Neuronal stem cell (in vitro differentiated cells): ENCODE measurements around the gene C17orf100.
A peak's percentile ranks its signal among the peaks of the same experiment; 100 is the strongest.

Experiments used
- DNase-seq: peaks from one replicate; pipeline ENCODE4 v3.0.0-alpha.2; 2013; ENCODE audit warnings: low spot score
- H2AFZ ChIP-seq: one replicate; pipeline ENCODE4 v1.6.1; 2013; ENCODE audit warnings: mild to moderate bottlenecking, low read length, inconsistent platforms
- H2AK5ac ChIP-seq: 2 replicates; pipeline ENCODE4 v1.6.1; 2013; ENCODE audit warnings: low read depth, mild to moderate bottlenecking, inconsistent platforms, low read length, moderate library complexity, mixed read lengths
- H2BK120ac ChIP-seq: 2 replicates; pipeline ENCODE4 v1.6.1; 2013; ENCODE audit warnings: low read depth, mild to moderate bottlenecking, inconsistent platforms, low read length, moderate library complexity, mixed read lengths
- H2BK12ac ChIP-seq: one replicate; pipeline ENCODE4 v1.6.1; 2013; ENCODE audit warnings: low read length, inconsistent platforms
- H2BK15ac ChIP-seq: 2 replicates; pipeline ENCODE4 v1.6.1; 2013; ENCODE audit warnings: mild to moderate bottlenecking, low read length, inconsistent platforms, mixed read lengths
- H2BK5ac ChIP-seq: one replicate; pipeline ENCODE4 v1.6.1; 2013; ENCODE audit warnings: inconsistent platforms, mild to moderate bottlenecking, low read length, moderate library complexity
- H3K14ac ChIP-seq: one replicate; pipeline ENCODE4 v1.6.1; 2013; ENCODE audit warnings: low read length, inconsistent platforms
- H3K18ac ChIP-seq: 2 replicates; pipeline ENCODE4 v1.6.1; 2013; ENCODE audit warnings: low read length, inconsistent platforms
- H3K23ac ChIP-seq: 2 replicates; pipeline ENCODE4 v1.6.1; 2013; ENCODE audit warnings: low read depth, mild to moderate bottlenecking, mixed read lengths, low read length, inconsistent platforms; ENCODE audit not compliant: poor library complexity
- H3K27ac ChIP-seq: replicated peaks from 3 replicates; pipeline ENCODE4 v1.5.1; 2013; ENCODE audit warnings: low read length, inconsistent platforms
- H3K27me3 ChIP-seq, 3 experiments: 2 replicates each; pipeline ENCODE4 v1.6.1; 2013; ENCODE audit warnings: low read length in 3 of 3, mild to moderate bottlenecking in 2 of 3, inconsistent platforms in 1 of 3, low read depth in 1 of 3, mixed read lengths in 1 of 3, moderate library complexity in 1 of 3; ENCODE audit not compliant: control insufficient read depth in 3 of 3, insufficient read depth in 3 of 3
- H3K36me3 ChIP-seq, 2 donors: replicated peaks in 1 of 2; 2 replicates each; pipeline ENCODE4 v1.6.1; 2013; ENCODE audit warnings: low read length in 2 of 2; ENCODE audit not compliant: control insufficient read depth in 2 of 2, insufficient read depth in 2 of 2
- H3K4ac ChIP-seq: 2 replicates; pipeline ENCODE4 v1.6.1; 2013; ENCODE audit warnings: inconsistent platforms, mild to moderate bottlenecking, low read length, moderate library complexity
- H3K4me1 ChIP-seq, 2 donors: 1 replicate in 1 of 2; 2 replicates in 1 of 2; pipeline ENCODE4 v1.6.1; 2013; ENCODE audit warnings: low read length in 2 of 2, low read depth in 1 of 2; ENCODE audit not compliant: control insufficient read depth in 2 of 2, insufficient read depth in 1 of 2
- H3K4me2 ChIP-seq: one replicate; pipeline ENCODE4 v1.6.1; 2013; ENCODE audit warnings: mild to moderate bottlenecking, low read length, inconsistent platforms; ENCODE audit not compliant: insufficient read depth, poor library complexity, severe bottlenecking
- H3K4me3 ChIP-seq, 2 donors: 2 replicates each; pipeline ENCODE4 v1.5.1; 2013; ENCODE audit warnings: low read length in 2 of 2, mild to moderate bottlenecking in 2 of 2, inconsistent platforms in 1 of 2, moderate library complexity in 1 of 2
- H3K79me1 ChIP-seq: one replicate; pipeline ENCODE4 v1.6.1; 2013; ENCODE audit warnings: low read depth, mild to moderate bottlenecking, inconsistent platforms, low read length, moderate library complexity
- H3K9ac ChIP-seq: one replicate; pipeline ENCODE4 v1.6.1; 2013; ENCODE audit warnings: mild to moderate bottlenecking, low read depth, low read length, inconsistent platforms; ENCODE audit not compliant: poor library complexity
- H3K9me3 ChIP-seq, 2 donors: replicated peaks in 1 of 2; 2 replicates each; pipeline versions ENCODE3 to v1.6.1; 2013; ENCODE audit warnings: low read length in 2 of 2, mild to moderate bottlenecking in 2 of 2, inconsistent platforms in 1 of 2, low read depth in 1 of 2, mixed read lengths in 1 of 2, moderate library complexity in 1 of 2; ENCODE audit not compliant: control insufficient read depth in 2 of 2, insufficient read depth in 1 of 2
- H4K8ac ChIP-seq: one replicate; pipeline ENCODE4 v1.6.1; 2013; ENCODE audit warnings: low read depth, mild to moderate bottlenecking, inconsistent platforms, low read length, moderate library complexity
- H4K91ac ChIP-seq: one replicate; pipeline ENCODE4 v1.6.1; 2013; ENCODE audit warnings: low read length, low read depth, mild to moderate bottlenecking, inconsistent platforms; ENCODE audit not compliant: poor library complexity
- WGBS, 2 donors: extraction: QIAGEN DNeasy Blood & Tissue Kit; methylation state at CpG; one replicate each; pipeline ENCODE4 v1.1.7; 2013; ENCODE audit warnings: missing lambda C conversion rate in 2 of 2, mixed read lengths in 1 of 2; ENCODE audit not compliant: insufficient read length in 2 of 2, insufficient replicate concordance in 1 of 2; ENCODE audit errors: extremely low coverage in 2 of 2; 5-methylcytosine and 5-hydroxymethylcytosine counted together
- small RNA-seq: library from polyadenylated mRNA; stranded (forward); fragments of <200 nt; extraction: miRNeasy Mini kit (QIAGEN cat#:217004); gene quantifications from one replicate; pipeline ENCODE3, GENCODE V24; 2013; ENCODE audit not compliant: insufficient read depth

The C17orf100 gene

GRCh38 chr17:6700948-6701307 is 49.4 kb downstream of the C17orf100 start:
- Histone ChIP-seq H2BK5ac (no peak overlapping the region), H3K4me2 (no peak overlapping the region), H2BK120ac (no peak overlapping the region), H3K18ac (peak overlapping the region; percentile 58), H3K4ac (no peak overlapping the region), H3K14ac (no peak overlapping the region), H2BK12ac (no peak overlapping the region), H3K4me3 (no peak overlapping the region), H3K4me1 (peaks cover 0 to 2% of the 10 kb centered on the region in 2 donors), H2AFZ (peak overlapping the region; percentile 79), H3K79me1 (no peaks in the 10 kb centered on the region), H4K8ac (no peak overlapping the region), H2BK15ac (no peak overlapping the region), H3K27ac (no peak overlapping the region), H3K9me3 (no peaks in the 10 kb centered on the region), H3K36me3 (no peaks in the 10 kb centered on the region), H3K27me3 (peaks cover 0 to 24% (median 2%) of the 10 kb centered on the region in 3 experiments), H3K9ac (no peak overlapping the region), H2AK5ac (peak overlapping the region; percentile 8), H4K91ac (peak overlapping the region; percentile 77), H3K23ac (no peak overlapping the region)
- WGBS, 2 donors: no CpG with 5 or more reads among the region's 8 CpGs
- DNase-seq: no peak

GRCh38 chr17:6701719-6702118 is 50.2 kb downstream of the C17orf100 start:
- H3K23ac ChIP-seq: no peak overlapping the region
- H4K8ac ChIP-seq: no peak overlapping the region
- no peak overlapping the region for H3K4me2 ChIP-seq
- WGBS, 2 donors: no CpG with 5 or more reads among the region's 11 CpGs
- no peak overlapping the region for H4K91ac ChIP-seq
- H3K9me3 ChIP-seq: no peaks in the 10 kb centered on the region
- H3K4me3 ChIP-seq: no peak overlapping the region
- H2BK12ac ChIP-seq: no peak overlapping the region
- no peaks in the 10 kb centered on the region for H3K79me1 ChIP-seq
- peak; percentile 32 for DNase-seq
- peaks cover 0 to 27% (median 2%) of the 10 kb centered on the region in 3 experiments for H3K27me3 ChIP-seq
- no peak overlapping the region for H3K9ac ChIP-seq
- no peak overlapping the region for H3K14ac ChIP-seq
- H2AFZ ChIP-seq: peak overlapping the region; percentile 79
- no peaks in the 10 kb centered on the region for H3K36me3 ChIP-seq
- no peak overlapping the region for H2BK15ac ChIP-seq
- H3K18ac ChIP-seq: no peak overlapping the region
- no peak overlapping the region for H2BK5ac ChIP-seq
- no peak overlapping the region for H3K4ac ChIP-seq
- H3K27ac ChIP-seq: no peak overlapping the region
- H2AK5ac ChIP-seq: no peak overlapping the region
- H3K4me1 ChIP-seq: peaks cover 0 to 2% of the 10 kb centered on the region in 2 donors
- H2BK120ac ChIP-seq: no peak overlapping the region

GRCh38 chr17:6702567-6703215 is 51.1 kb downstream of the C17orf100 start:
- Histone ChIP-seq H2BK12ac (no peak overlapping the region), H4K8ac (no peak overlapping the region), H2BK15ac (no peak overlapping the region), H2BK5ac (no peak overlapping the region), H3K14ac (peak overlapping the region; percentile 22), H3K9ac (no peak overlapping the region), H2AFZ (no peak overlapping the region), H3K9me3 (no peaks in the 10 kb centered on the region), H3K36me3 (no peaks in the 10 kb centered on the region), H2BK120ac (no peak overlapping the region), H3K4ac (no peak overlapping the region), H3K27me3 (peaks cover 0 to 30% (median 2%) of the 10 kb centered on the region in 3 experiments), H3K23ac (peak overlapping the region; percentile 14), H3K4me2 (no peak overlapping the region), H3K4me3 (no peak overlapping the region), H3K4me1 (peaks cover 0 to 2% of the 10 kb centered on the region in 2 donors), H3K27ac (no peak overlapping the region), H3K18ac (peak overlapping the region; percentile 33), H2AK5ac (no peak overlapping the region), H4K91ac (no peak overlapping the region), H3K79me1 (no peaks in the 10 kb centered on the region)
- WGBS, 2 donors: no CpG with 5 or more reads among the region's 16 CpGs
- no peak for DNase-seq

Small RNA genes within 50 kb of the gene (small RNA-seq; reads per million reads assigned to genes)
- 1.2 reads per million for gene MIR4520-1
